ENCODE results near the gene UBQLN3. TPM values are rescaled to one million over a fixed set of nuclear protein-coding genes. Genes with fewer than 3 reads are reported as not detected.
A peak's percentile ranks its signal among the peaks of the same experiment; 100 is the strongest.

UBQLN3 gene
- total RNA-seq, 6 donors from 2014 or later = 0.29 to 2.0 (median 0.72) TPM

DNA sequence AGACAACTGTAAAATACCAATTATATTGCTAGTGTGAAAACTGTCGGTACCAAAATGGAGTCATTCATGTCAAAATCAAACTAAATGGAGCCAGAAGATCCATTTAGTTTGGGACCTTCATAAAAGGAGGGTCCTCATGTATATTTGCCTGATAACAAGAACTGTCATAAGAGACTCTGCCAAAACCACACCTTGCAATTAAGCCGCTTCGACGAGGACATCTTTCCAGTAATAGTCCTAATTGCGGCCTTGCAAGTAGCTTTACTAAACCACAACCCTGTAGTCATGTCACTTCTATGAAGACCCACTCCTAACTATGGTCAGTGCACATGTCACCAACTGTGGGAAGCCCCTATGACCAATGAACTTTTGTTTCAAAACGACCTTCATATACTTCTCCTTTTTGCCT, 9.4 kb downstream of the UBQLN3 start:
- no peaks in the 10 kb centered on the region for H3K4me1 ChIP-seq
- H3K27ac ChIP-seq = no peak overlapping the region
- H3K36me3 ChIP-seq = no peaks in the 10 kb centered on the region
- H3K27me3 ChIP-seq = no peaks in the 10 kb centered on the region
- TF ChIP-seq EP300 (IDR thresholded peaks at IDR 0.05) (no peak), POLR2AphosphoS5 (IDR thresholded peaks at IDR 0.05) (no peak), POLR2A (IDR thresholded peaks at IDR 0.05) (no peak)
- TF ChIP-seq, protein P1, sequence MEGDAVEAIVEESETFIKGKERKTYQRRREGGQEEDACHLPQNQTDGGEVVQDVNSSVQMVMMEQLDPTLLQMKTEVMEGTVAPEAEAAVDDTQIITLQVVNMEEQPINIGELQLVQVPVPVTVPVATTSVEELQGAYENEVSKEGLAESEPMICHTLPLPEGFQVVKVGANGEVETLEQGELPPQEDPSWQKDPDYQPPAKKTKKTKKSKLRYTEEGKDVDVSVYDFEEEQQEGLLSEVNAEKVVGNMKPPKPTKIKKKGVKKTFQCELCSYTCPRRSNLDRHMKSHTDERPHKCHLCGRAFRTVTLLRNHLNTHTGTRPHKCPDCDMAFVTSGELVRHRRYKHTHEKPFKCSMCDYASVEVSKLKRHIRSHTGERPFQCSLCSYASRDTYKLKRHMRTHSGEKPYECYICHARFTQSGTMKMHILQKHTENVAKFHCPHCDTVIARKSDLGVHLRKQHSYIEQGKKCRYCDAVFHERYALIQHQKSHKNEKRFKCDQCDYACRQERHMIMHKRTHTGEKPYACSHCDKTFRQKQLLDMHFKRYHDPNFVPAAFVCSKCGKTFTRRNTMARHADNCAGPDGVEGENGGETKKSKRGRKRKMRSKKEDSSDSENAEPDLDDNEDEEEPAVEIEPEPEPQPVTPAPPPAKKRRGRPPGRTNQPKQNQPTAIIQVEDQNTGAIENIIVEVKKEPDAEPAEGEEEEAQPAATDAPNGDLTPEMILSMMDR (IDR thresholded peaks at IDR 0.05) = no peak
- H3K9me3 ChIP-seq = no peaks in the 10 kb centered on the region
- no peak overlapping the region for H3K4me3 ChIP-seq
- 72 to 80% methylated on average over 6 of the region's 6 CpGs for WGBS, 2 donors
- DNase-seq (no peak), ATAC-seq (ENCODE audit: low FRiP score in 2 of 2) (no peak)

DNA sequence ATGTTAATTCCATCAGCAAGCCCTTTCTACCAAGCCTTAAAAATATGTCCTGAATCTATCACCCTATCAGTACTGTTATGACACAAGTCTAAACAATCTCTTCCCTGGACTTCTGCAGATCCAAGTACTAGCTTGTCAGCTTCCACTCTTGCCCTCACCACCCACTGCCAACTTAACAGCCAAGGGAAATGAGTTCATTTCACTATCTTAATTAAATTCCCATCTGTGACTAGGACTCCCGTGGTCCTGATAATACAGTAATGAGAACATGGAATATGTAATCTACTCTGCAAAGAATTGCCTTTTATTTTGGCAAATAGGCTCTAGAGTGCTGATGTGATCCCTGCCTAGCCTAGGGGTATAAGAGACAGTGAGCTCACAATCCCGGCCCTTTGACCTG, 10.1 kb downstream of the UBQLN3 start:
- Histone ChIP-seq H3K27ac (no peak overlapping the region), H3K36me3 (no peaks in the 10 kb centered on the region), H3K4me3 (no peak overlapping the region), H3K27me3 (no peaks in the 10 kb centered on the region), H3K4me1 (no peaks in the 10 kb centered on the region), H3K9me3 (no peaks in the 10 kb centered on the region)
- 54 to 67% methylated on average over 2 of the region's 2 CpGs for WGBS, 2 donors
- ATAC-seq (ENCODE audit: low FRiP score in 2 of 2) = no peak
- DNase-seq = no peak
- TF ChIP-seq POLR2A (IDR thresholded peaks at IDR 0.05) (no peak), EP300 (IDR thresholded peaks at IDR 0.05) (no peak), POLR2AphosphoS5 (IDR thresholded peaks at IDR 0.05) (no peak)
- TF ChIP-seq, protein P1 (IDR thresholded peaks at IDR 0.05) = no peak

DNA sequence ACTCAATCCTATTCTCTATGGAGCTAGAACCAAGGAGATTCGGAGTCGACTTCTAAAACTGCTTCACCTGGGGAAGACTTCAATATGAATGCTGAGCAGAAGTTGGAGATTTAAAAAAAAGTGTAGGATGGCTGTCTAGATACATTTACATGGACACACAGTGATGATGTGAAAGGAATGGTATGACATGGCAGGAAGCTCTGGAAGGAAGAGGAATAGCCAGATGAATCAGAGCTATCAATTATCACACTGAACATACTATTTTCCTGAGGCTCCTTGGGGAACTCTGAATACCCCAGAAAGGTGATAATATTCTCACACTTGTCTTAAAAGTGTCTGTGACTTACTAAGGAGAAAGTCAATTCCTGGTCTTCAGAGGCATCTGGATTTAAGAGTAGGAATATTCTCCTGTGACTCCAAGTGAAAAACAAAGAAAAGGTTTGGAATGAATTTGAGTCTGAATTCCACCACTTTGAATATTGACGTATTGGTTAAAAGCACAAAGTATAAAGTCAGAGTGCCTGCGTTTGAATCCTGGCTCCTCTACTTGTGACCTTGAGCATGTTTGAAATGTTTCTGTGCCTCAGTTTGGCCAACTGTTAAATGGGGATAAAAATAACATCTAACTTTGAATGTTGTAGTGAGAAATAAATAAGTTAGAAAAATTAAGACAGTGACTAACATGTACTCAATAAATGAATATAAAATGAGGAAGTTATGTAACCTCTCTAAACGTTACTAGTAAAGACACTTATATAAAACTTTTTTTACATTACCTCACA, 20.0 kb downstream of the UBQLN3 start:
- TF ChIP-seq EP300 (IDR thresholded peaks at IDR 0.05) = no peak
- TF ChIP-seq, protein P1 (IDR thresholded peaks at IDR 0.05) = no peak
- no peak for TF ChIP-seq POLR2AphosphoS5 (IDR thresholded peaks at IDR 0.05)
- TF ChIP-seq POLR2A (IDR thresholded peaks at IDR 0.05) = no peak
- Histone ChIP-seq H3K4me3 (no peak overlapping the region), H3K4me1 (no peaks in the 10 kb centered on the region), H3K27ac (no peak overlapping the region), H3K36me3 (no peaks in the 10 kb centered on the region), H3K9me3 (no peaks in the 10 kb centered on the region), H3K27me3 (no peaks in the 10 kb centered on the region)
- WGBS, 2 donors = 50 to 53% methylated on average over 5 of the region's 5 CpGs
- ATAC-seq (ENCODE audit: low FRiP score in 2 of 2) = no peak
- DNase-seq = no peak

GRCh38 chr11:5488798-5489399, 20.9 kb downstream of the UBQLN3 start:
- TF ChIP-seq POLR2AphosphoS5 (IDR thresholded peaks at IDR 0.05) = no peak
- TF ChIP-seq, protein P1 (IDR thresholded peaks at IDR 0.05) = no peak
- TF ChIP-seq EP300 (IDR thresholded peaks at IDR 0.05) = no peak
- no peak for TF ChIP-seq POLR2A (IDR thresholded peaks at IDR 0.05)
- no peaks in the 10 kb centered on the region for H3K36me3 ChIP-seq
- 94 to 100% methylated on average over 4 of the region's 4 CpGs for WGBS, 2 donors

More at GRCh38 chr11:5488798-5489399, 20.9 kb downstream of the UBQLN3 start:
- no peak for DNase-seq
- Histone ChIP-seq H3K4me1 (no peaks in the 10 kb centered on the region), H3K4me3 (no peak overlapping the region), H3K9me3 (no peaks in the 10 kb centered on the region), H3K27ac (no peak overlapping the region), H3K27me3 (no peaks in the 10 kb centered on the region)
- peak in 1 of 2 donors; percentile 16 for ATAC-seq (ENCODE audit: low FRiP score in 2 of 2)

Data from upper lobe of left lung (tissue), 6 donors.